PC-9 (cell line): Measurements from ENCODE around the gene ZNF23. TPM values are rescaled to one million over a fixed set of nuclear protein-coding genes. Genes with fewer than 3 reads are reported as not detected.

Source experiments
- BruUV-seq: library from RNA; stranded (reverse); fragments of 400-500 nt; replicated peaks from 2 replicates; lab custom pipeline; 2021; lab: Mats Ljungman, UMichigan
- CTCF ChIA-PET: fragments of 300-600 bp; sonication (Branson Sonifier 250); formaldehyde crosslinking; loops from one replicate; lab custom pipeline; 2022; ENCODE audit warnings: antibody characterized with exemption; lab: Charles Lee
- POLR2A ChIA-PET: fragments of 300-600 bp; sonication (Branson Sonifier 250); formaldehyde crosslinking; loops from one replicate; lab custom pipeline; 2022; ENCODE audit warnings: antibody characterized with exemption; ENCODE audit not compliant: unreplicated experiment; lab: Charles Lee
- DNase-seq, 2 experiments: peaks; one replicate each; pipeline versions ENCODE4 v3.0.0 to v3.0.0-alpha.2; 2015 to 2022; ENCODE audit warnings: mixed read lengths in 1 of 2
- H2AFZ ChIP-seq: fragments of 200-600 bp; sonication (generic); 2 replicates; pipeline ENCODE4 v1.8.1; 2017; ENCODE audit warnings: antibody characterized with exemption
- H3F3A ChIP-seq: fragments of 200-600 bp; sonication (generic); 2 replicates; pipeline ENCODE4 v1.8.1; 2017; ENCODE audit warnings: antibody characterized with exemption, mild to moderate bottlenecking, low read depth; ENCODE audit not compliant: insufficient read depth
- H3K27ac ChIP-seq: fragments of 200-600 bp; sonication (generic); 2 replicates; pipeline ENCODE4 v1.6.1; 2016; ENCODE audit warnings: mixed run types
- H3K27me3 ChIP-seq: fragments of 200-600 bp; sonication (generic); 2 replicates; pipeline ENCODE4 v1.6.1; 2016; ENCODE audit warnings: low read depth, mixed run types; ENCODE audit not compliant: insufficient read depth
- H3K36me3 ChIP-seq: fragments of 200-600 bp; sonication (generic); 2 replicates; pipeline ENCODE4 v1.6.1; 2016; ENCODE audit warnings: low read depth, mixed run types
- H3K4me1 ChIP-seq: fragments of 200-600 bp; sonication (generic); replicated peaks from 2 replicates; pipeline ENCODE4 v1.6.1; 2016; ENCODE audit warnings: mixed run types; ENCODE audit not compliant: insufficient read depth
- H3K4me2 ChIP-seq: fragments of 200-600 bp; sonication (generic); 2 replicates; pipeline ENCODE4 v1.6.1; 2017; ENCODE audit warnings: mixed run types
- H3K4me3 ChIP-seq: fragments of 200-600 bp; sonication (generic); 2 replicates; pipeline ENCODE4 v1.6.1; 2016; ENCODE audit warnings: mixed run types
- H3K79me2 ChIP-seq: fragments of 200-600 bp; sonication (generic); 2 replicates; pipeline ENCODE4 v1.6.1; 2017; ENCODE audit warnings: low read depth, mixed run types
- H3K9me2 ChIP-seq: fragments of 200-600 bp; sonication (generic); 2 replicates; pipeline ENCODE4 v1.8.1; 2017; ENCODE audit warnings: mild to moderate bottlenecking; ENCODE audit not compliant: insufficient read depth
- H3K9me3 ChIP-seq: fragments of 200-600 bp; sonication (generic); 2 replicates; pipeline ENCODE4 v1.8.1; 2016; ENCODE audit warnings: low read depth; ENCODE audit not compliant: insufficient read depth
- H4K20me1 ChIP-seq: fragments of 200-600 bp; sonication (generic); 2 replicates; pipeline ENCODE4 v1.8.1; 2017; ENCODE audit not compliant: insufficient read depth
- CTCF ChIP-seq: fragments of 200-600 bp; sonication (generic); conservative IDR thresholded peaks from 2 replicates; pipeline ENCODE4 v1.6.1; 2017; ENCODE audit warnings: mixed run types, antibody characterized with exemption, mild to moderate bottlenecking, moderate library complexity
- EZH2 ChIP-seq: fragments of 200-600 bp; sonication (generic); IDR thresholded peaks from 2 replicates; pipeline ENCODE4 v1.8.0; 2017; ENCODE audit warnings: antibody characterized with exemption, low read depth
- intact Hi-C: fragments of 100-400 bp; cut with micrococcal nuclease; formaldehyde crosslinking; loops from one replicate; pipeline ENCODE4 v1.10.0; 2022; ENCODE audit not compliant: unreplicated experiment
- total RNA-seq: library from RNA; stranded (reverse); gene quantifications from 2 replicates; pipeline ENCODE4 v1.2.3, GENCODE V29; 2021

ZNF23 gene
- total RNA-seq, 1 experiment from 2014 or later = 6.9 TPM

GRCh38 chr16:71491054-71491453, 29.0 kb upstream of the ZNF23 start:
- no peaks in the 10 kb centered on the region for H3K9me3 ChIP-seq
- H2AFZ ChIP-seq = no peak overlapping the region
- no peaks in the 10 kb centered on the region for H3K4me1 ChIP-seq
- H3K4me3 ChIP-seq = no peak overlapping the region
- no peaks in the 10 kb centered on the region for H3K79me2 ChIP-seq
- POLR2A ChIA-PET = no interaction called here
- no peak for DNase-seq
- intact Hi-C loops = no loop called here
- no peaks in the 10 kb centered on the region for H3K36me3 ChIP-seq
- no peak overlapping the region for H3K27ac ChIP-seq
- H3K27me3 ChIP-seq = no peaks in the 10 kb centered on the region
- BruUV-seq = no TSS peak
- no peaks in the 10 kb centered on the region for H4K20me1 ChIP-seq
- no peaks in the 10 kb centered on the region for H3F3A ChIP-seq
- no peak for TF ChIP-seq CTCF
- TF ChIP-seq EZH2 = no peak
- H3K9me2 ChIP-seq = no peaks in the 10 kb centered on the region
- H3K4me2 ChIP-seq = no peak overlapping the region
- CTCF ChIA-PET = no interaction called here

GRCh38 chr16:71490361-71490760, 28.3 kb upstream of the ZNF23 start:
- no peaks in the 10 kb centered on the region for H4K20me1 ChIP-seq
- POLR2A ChIA-PET = interaction anchor here (0.6 kb wide), 1 partner anchor 107 kb away, joined by 6 read pairs; no protein-coding TSS in a partner anchor
- TF ChIP-seq CTCF (no peak), EZH2 (no peak)
- BruUV-seq = no TSS peak
- H3K9me3 ChIP-seq = no peaks in the 10 kb centered on the region
- H3K9me2 ChIP-seq = no peaks in the 10 kb centered on the region
- H3F3A ChIP-seq = no peaks in the 10 kb centered on the region
- intact Hi-C loops = no loop called here
- no peak overlapping the region for H3K4me3 ChIP-seq
- DNase-seq = no peak
- no peak overlapping the region for H3K4me2 ChIP-seq
- CTCF ChIA-PET = interaction anchor here (1.6 kb wide), 1 partner anchor 9 kb away, joined by 5 read pairs; no protein-coding TSS in a partner anchor
- H3K4me1 ChIP-seq = peaks cover 4% of the 10 kb centered on the region; the same call in 1 of the 2 replicates
- no peaks in the 10 kb centered on the region for H3K79me2 ChIP-seq
- no peak overlapping the region for H2AFZ ChIP-seq
- no peak overlapping the region for H3K27ac ChIP-seq
- H3K27me3 ChIP-seq = no peaks in the 10 kb centered on the region
- H3K36me3 ChIP-seq = no peaks in the 10 kb centered on the region

DNA sequence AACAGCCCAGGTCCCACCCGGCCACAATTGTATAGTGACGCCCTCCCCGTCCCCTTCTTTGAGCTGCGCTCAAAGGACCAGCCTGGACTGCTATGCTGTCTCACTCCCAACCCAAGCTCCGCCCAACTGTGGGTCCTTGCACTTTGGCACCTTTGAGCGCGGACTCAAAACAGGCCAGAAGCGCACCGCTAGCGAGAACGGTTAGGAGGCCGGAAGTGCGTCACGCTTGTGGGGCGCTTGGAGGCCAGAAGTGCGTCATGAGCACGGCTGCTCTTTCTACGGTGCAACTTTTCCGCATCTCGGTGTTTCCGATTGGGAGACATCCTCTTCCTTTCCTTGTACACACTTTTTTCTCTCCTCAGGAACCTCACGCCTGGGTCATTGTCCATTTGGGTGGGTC, 27.1 kb upstream of the ZNF23 start, which contains the start of gene ZNF19:
TSS of gene ZNF19 (minus strand) at position 203 of the 400 bp plus-strand sequence. CDS start 7,210 bp downstream, outside the sequence.
- Histone ChIP-seq H3K9me3 (no peaks in the 10 kb centered on the region), H4K20me1 (no peaks in the 10 kb centered on the region), H3K4me1 (peaks cover 10% of the 10 kb centered on the region), H3K79me2 (no peaks in the 10 kb centered on the region), H3K4me2 (no peak within 1 kb of the TSS), H3K27me3 (no peaks in the 10 kb centered on the region), H3K36me3 (no peaks in the 10 kb centered on the region), H2AFZ (no peak within 1 kb of the TSS), H3K9me2 (no peaks in the 10 kb centered on the region), H3K27ac (no peak within 1 kb of the TSS), H3K4me3 (no peak within 1 kb of the TSS), H3F3A (no peaks in the 10 kb centered on the region; the same call in 1 of the 2 replicates)
- no TSS peak for BruUV-seq
- ChIA-PET POLR2A (no interaction called here), CTCF (interaction anchor here (1.6 kb wide), 1 partner anchor 11 kb away, joined by 5 read pairs; no protein-coding TSS in a partner anchor)
- intact Hi-C loops = no loop called here
- no peak for DNase-seq
- TF ChIP-seq CTCF (no peak), EZH2 (no peak)
